Amygdala (tissue), 56 donors: ENCODE data around the gene CDC42EP3.

Source experiments
- DNase-seq, 56 donors: peaks; one replicate each; lab custom pipeline; 2025; lab: John Stamatoyannopoulos, UW

The CDC42EP3 gene

GRCh38 chr2:37671009-37671815, at the start of gene CDC42EP3:
CDC42EP3 (minus strand) TSS chr2:37671642; CDS start chr2:37646587, 25,055 bp downstream.
- peak in 18 of 56 donors; percentile 8 to 59 (median 28) for DNase-seq

- DNase-seq: no peak
Observed at GRCh38 chr2:37721201-37721560, 49.7 kb upstream of the CDC42EP3 start.

- DNase-seq: no peak
Observed at GRCh38 chr2:37720533-37721200, 49.2 kb upstream of the CDC42EP3 start.

- DNase-seq: no peak
Observed at GRCh38 chr2:37718515-37719161, 47.2 kb upstream of the CDC42EP3 start.

- no peak for DNase-seq
Observed at GRCh38 chr2:37713258-37713700, 41.8 kb upstream of the CDC42EP3 start.

- DNase-seq: no peak
Observed at GRCh38 chr2:37711831-37712230, 40.4 kb upstream of the CDC42EP3 start.

- no peak for DNase-seq
Observed at GRCh38 chr2:37711308-37711731, 39.9 kb upstream of the CDC42EP3 start.

- no peak for DNase-seq
Observed at GRCh38 chr2:37709111-37709510, 37.7 kb upstream of the CDC42EP3 start.

- no peak for DNase-seq
Observed at GRCh38 chr2:37708146-37708545, 36.7 kb upstream of the CDC42EP3 start.

- DNase-seq: no peak
Observed at GRCh38 chr2:37707393-37707792, 36.0 kb upstream of the CDC42EP3 start.

GRCh38 chr2:37706334-37707183, 35.1 kb upstream of the CDC42EP3 start:
- DNase-seq: no peak

- DNase-seq: no peak
Observed at GRCh38 chr2:37705191-37705590, 33.7 kb upstream of the CDC42EP3 start.

GRCh38 chr2:37698931-37699481, 27.6 kb upstream of the CDC42EP3 start:
- DNase-seq: no peak

GRCh38 chr2:37695336-37695735, 23.9 kb upstream of the CDC42EP3 start:
- DNase-seq: no peak

- no peak for DNase-seq
Observed at GRCh38 chr2:37692711-37693110, 21.3 kb upstream of the CDC42EP3 start.

GRCh38 chr2:37689751-37690150, 18.3 kb upstream of the CDC42EP3 start:
- DNase-seq: no peak

- DNase-seq: no peak
Observed at GRCh38 chr2:37688771-37689468, 17.5 kb upstream of the CDC42EP3 start.

- no peak for DNase-seq
Observed at GRCh38 chr2:37686792-37687526, 15.5 kb upstream of the CDC42EP3 start.

- DNase-seq: no peak
Observed at GRCh38 chr2:37684809-37685208, 13.4 kb upstream of the CDC42EP3 start.
